ENCODE results near the gene SFT2D3.

The SFT2D3 gene

DNA sequence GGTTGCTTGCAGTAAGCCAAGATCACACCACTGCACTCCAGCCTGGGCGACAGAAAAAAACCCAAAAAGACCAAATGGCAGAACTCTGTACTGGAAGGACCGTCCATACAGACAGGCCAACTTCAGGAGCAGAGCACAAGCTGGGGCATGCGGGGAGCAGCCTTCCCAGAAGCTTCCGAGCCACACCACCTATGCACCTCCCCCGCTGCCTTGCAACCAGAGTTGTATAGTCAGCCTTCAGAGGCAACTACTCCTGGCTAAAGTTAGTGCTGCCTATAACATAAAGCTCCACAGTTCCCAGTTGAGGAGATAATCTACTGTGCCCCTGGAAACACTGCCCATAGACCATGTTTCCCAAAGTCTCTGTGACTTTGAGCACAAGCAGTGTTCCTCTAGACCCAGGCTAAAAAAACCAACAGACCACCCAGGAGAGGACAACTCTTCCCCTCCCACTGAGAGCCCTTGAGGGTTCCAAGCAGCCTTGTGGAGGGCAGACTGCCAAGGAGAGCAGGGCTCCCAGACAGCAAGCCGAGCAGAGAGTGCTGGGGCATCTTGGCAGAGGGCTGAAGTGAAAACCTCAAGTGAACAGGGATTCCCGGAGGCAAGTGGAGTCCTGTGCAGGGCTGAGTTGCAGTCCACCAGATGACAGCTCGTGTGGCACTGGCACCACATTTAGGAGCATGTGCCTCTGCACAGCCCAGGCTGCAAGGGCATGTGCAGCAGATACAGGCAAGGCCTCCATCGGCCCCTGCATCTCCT lies 6.8 kb downstream of the SFT2D3 start:
- no peak for DNase-seq (ENCODE audit: low read depth)

- DNase-seq (ENCODE audit: low read depth): no peak
Observed at GRCh38 chr2:127709336-127709735, 8.0 kb downstream of the SFT2D3 start.

DNA sequence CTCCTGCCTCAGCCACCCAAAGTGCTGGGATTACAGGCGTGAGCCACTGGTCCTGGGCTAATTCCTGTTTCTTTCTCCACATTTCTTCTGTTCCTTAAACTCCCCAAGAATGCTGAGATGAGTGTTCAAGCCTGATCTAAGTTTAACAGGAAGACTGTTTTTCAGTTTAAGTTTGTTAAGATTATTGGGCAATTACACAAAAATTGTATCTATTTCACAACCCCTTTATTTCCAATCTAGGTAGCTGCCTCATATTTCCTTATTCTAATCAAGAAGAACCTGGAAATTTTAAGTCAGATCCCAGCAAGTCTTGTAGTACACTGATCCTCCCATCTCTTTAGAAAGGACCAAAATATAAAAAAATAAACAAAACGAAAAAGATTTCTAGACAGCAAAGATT lies 11.7 kb downstream of the SFT2D3 start:
- no peak for DNase-seq (ENCODE audit: low read depth)

- no peak for DNase-seq (ENCODE audit: low read depth)
Observed at GRCh38 chr2:127713562-127713961, 12.3 kb downstream of the SFT2D3 start.

GRCh38 chr2:127715778-127716449 lies 14.6 kb downstream of the SFT2D3 start:
- DNase-seq (ENCODE audit: low read depth): no peak

DNA sequence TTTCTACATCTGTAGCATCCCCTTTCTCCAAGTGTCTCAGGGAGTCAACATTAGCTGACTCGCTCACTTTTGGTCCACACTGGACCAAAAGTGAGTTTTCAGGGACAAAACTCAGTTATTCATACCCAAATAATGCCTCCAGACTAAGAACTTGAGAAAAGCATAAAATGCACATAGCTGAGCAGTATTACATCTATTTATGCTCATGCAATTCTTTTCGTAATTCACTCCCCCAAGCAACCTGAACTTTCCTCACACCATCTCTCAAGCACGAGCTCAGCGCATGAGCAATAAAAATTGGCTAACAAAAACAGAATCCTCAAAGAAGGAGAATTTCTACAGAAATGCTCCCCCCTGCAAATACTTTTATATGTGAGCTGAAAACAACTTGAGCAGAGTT lies 17.0 kb downstream of the SFT2D3 start:
- DNase-seq (ENCODE audit: low read depth): no peak

DNA sequence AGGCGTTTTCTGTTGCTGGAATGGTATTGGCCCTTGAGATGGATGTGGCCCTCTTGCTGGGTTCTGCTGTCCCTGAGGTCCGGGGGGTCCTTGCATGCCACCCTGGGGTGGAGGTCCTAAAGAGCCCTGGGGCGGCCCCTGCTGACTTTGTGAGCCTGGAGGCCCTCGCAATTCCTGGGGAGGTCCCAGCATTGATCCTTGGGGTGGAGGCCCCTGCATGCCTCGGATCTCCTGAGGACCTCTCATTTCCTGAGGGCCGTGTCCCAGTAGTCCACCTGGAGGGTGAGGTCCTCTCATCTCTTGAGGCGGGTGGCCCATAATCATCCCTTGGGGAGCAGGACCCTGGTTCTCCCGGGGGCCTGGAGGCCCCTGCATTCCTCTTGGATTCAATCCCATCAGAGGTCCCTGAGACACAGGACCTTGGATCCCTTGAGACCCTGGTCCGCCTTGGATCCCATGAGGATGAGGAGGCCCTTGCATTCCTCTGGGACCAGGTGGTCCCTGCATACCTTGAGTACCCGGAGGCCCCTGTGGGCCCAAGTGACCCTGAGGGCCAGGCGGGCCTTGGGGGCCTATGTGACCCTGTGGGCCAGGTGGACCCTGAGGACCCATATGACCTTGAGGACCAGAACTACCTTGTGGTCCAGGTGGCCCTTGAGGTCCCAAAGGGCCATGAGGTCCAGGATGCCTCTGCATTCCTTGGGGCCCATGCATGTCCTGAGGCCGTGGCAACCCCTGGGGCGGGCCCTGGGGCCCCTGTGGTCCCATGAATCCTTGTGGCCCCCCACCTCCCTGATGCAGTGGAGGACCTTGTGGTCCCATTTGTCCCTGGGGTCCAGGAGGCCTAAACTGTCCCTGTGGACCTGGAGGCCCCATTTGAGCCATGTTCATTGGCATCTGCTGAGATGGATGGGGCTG lies 18.3 kb downstream of the SFT2D3 start:
- no peak for DNase-seq (ENCODE audit: low read depth)

GRCh38 chr2:127721311-127721977 lies 20.1 kb downstream of the SFT2D3 start:
- DNase-seq (ENCODE audit: low read depth): no peak

DNA sequence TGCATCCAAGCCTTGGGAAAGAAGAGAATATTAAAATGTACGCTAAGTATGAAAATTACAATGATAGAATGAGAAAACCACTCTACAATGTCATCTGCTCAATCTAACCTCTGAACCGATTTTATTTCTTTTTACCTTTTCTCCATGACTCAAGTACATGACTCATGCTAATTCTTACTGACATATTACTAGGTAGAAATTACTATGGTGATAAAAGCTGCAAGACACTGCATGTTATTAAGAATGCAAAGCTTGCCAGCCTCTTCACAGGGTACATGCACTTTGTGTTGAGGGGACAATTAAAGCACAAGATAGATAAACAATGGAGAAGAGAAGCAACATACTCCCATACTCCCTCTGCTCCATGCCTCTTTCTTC lies 20.7 kb downstream of the SFT2D3 start:
- DNase-seq (ENCODE audit: low read depth): no peak

- DNase-seq (ENCODE audit: low read depth): no peak
Observed at GRCh38 chr2:127722807-127723206, 21.5 kb downstream of the SFT2D3 start.

- no peak for DNase-seq (ENCODE audit: low read depth)
Observed at GRCh38 chr2:127726158-127726880, 25.0 kb downstream of the SFT2D3 start.

- no peak for DNase-seq (ENCODE audit: low read depth)
Observed at GRCh38 chr2:127733113-127733815, 32.0 kb downstream of the SFT2D3 start.

GRCh38 chr2:127733816-127734537 lies 32.7 kb downstream of the SFT2D3 start:
- DNase-seq (ENCODE audit: low read depth): no peak

GRCh38 chr2:127735044-127735443 lies 33.7 kb downstream of the SFT2D3 start:
- no peak for DNase-seq (ENCODE audit: low read depth)

- no peak for DNase-seq (ENCODE audit: low read depth)
Observed at GRCh38 chr2:127735537-127736399, 34.5 kb downstream of the SFT2D3 start.

- no peak for DNase-seq (ENCODE audit: low read depth)
Observed at GRCh38 chr2:127737892-127738291, 36.6 kb downstream of the SFT2D3 start.

DNA sequence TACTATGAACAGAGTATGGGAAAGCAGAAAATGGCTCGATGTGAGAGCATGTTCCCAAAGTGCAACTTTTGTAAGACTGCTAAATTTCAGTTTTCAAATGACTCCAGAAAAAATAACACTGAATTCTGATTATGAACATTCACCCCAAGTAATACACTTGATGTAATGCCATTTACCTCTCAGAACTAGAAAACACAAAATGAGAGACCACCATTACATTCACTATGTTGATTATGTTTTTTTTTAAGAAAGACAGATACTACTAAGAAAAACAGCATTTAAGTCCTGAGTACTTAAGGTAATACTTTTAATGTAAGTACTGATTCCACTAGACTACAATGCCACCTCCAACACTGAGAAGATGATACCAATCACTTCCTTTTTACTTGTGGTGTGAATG lies 38.5 kb downstream of the SFT2D3 start:
- no peak for DNase-seq (ENCODE audit: low read depth)

DNA sequence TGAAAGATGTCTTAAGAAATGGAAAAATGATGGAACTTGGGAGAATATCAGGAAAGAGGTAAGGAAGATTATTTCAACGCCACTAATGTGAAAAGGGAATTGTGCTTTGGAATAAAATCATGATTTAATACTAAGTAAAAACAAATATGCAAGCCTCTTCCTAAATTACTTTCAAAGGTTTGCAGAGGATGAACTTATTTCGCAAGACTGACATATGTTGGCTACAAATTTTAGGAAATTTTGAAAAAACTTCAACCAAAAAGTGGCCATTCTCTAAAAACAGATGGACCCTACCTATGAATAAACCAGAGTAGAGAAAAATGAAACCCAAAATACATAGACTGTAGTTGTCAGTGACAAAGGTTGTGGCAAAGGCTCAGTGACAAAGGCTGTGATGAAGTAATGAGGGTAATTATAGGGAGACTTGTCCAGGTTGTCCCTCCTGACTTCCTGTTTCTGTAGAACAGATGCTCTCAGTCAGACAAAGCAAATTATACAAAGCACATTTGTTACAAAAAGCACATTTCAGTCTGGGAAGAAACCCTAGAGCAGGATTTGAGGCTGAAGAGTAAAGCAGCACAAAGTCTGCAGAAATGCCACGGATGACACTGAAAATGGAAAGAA lies 39.5 kb downstream of the SFT2D3 start:
- DNase-seq (ENCODE audit: low read depth): no peak
